OCI-LY7 (cell line): ENCODE data around the gene ADD3.

Experiments
- CTCF ChIP-seq: fragments of 200-600 bp; sonication (generic); conservative IDR thresholded peaks from 2 replicates; pipeline ENCODE4 v1.5.1; 2014; ENCODE audit warnings: mild to moderate bottlenecking, antibody characterized with exemption, low read length, moderate library complexity, mixed read lengths
- EZH2phosphoT487 ChIP-seq: fragments of 200-600 bp; sonication (generic); IDR thresholded peaks from 2 replicates; pipeline ENCODE4 v1.6.1; 2018; ENCODE audit warnings: low read depth, borderline replicate concordance, mild to moderate bottlenecking, mixed run types, antibody characterized with exemption, low read length, moderate library complexity, mixed read lengths

- TF ChIP-seq CTCF (no peak), EZH2phosphoT487 (no peak)
These were observed 152.3 kb downstream of the ADD3 start for GRCh38 chr10:110160081-110160480.
